Peyer's patch (tissue), 4 donors: ENCODE measurements around the gene NKTR. TPM values are rescaled to one million over a fixed set of nuclear protein-coding genes. Genes with fewer than 3 reads are reported as not detected.

Experiments used
- DNase-seq, 3 donors: peaks; one replicate each; pipeline ENCODE4 v3.0.0-alpha.2; 2017 to 2019
- H3K27ac ChIP-seq, 4 donors: fragments of 200-600 bp; sonication (generic); one replicate each; pipeline ENCODE4 v1.5.1; 2016 to 2019
- H3K27me3 ChIP-seq, 2 donors: fragments of 200-600 bp; sonication (generic); one replicate each; pipeline ENCODE4 v1.5.1; 2019
- H3K36me3 ChIP-seq, 3 donors: fragments of 200-600 bp; sonication (generic); one replicate each; pipeline ENCODE4 v1.5.1; 2016 to 2019
- H3K4me1 ChIP-seq, 4 donors: fragments of 200-600 bp; sonication (generic); one replicate each; pipeline ENCODE4 v1.5.1; 2016 to 2019
- H3K4me3 ChIP-seq, 4 donors: fragments of 200-600 bp; sonication (generic); 1 replicate in 3 of 4; 2 replicates in 1 of 4; pipeline ENCODE4 v1.5.1; 2016 to 2019; ENCODE audit warnings: mild to moderate bottlenecking in 1 of 4
- H3K9me3 ChIP-seq, 4 donors: fragments of 200-600 bp; sonication (generic); one replicate each; pipeline ENCODE4 v1.5.1; 2016 to 2019; ENCODE audit warnings: mild to moderate bottlenecking in 1 of 4
- POLR2A ChIP-seq, 2 donors: fragments of 450-650 bp; IDR thresholded peaks; one replicate each; pipeline ENCODE4 v1.5.1; 2017; ENCODE audit warnings: antibody characterized with exemption in 2 of 2, mild to moderate bottlenecking in 2 of 2, moderate library complexity in 2 of 2
- total RNA-seq, 4 donors: library from RNA; depleted of rRNA; stranded (reverse); fragments of >200 nt; gene quantifications; one replicate each; pipeline ENCODE4 v1.1.0, GENCODE V29; 2016
- TF ChIP-seq, protein P1 (sequence below), 6 experiments: fragments of 450-650 bp in 4 of 6; fragments of 200-600 bp in 2 of 6; sonication (generic) in 1 of 6; IDR thresholded peaks; one replicate each; pipeline ENCODE4 v1.5.1; 2017 to 2019; ENCODE audit warnings: antibody characterized with exemption in 6 of 6, mild to moderate bottlenecking in 3 of 6, moderate library complexity in 1 of 6

The NKTR gene
- total RNA-seq, 4 donors from 2014 or later: 118 to 386 (median 187) TPM

- no peak for DNase-seq
- H3K9me3 ChIP-seq: no peaks in the 10 kb centered on the region
- TF ChIP-seq, protein P1, sequence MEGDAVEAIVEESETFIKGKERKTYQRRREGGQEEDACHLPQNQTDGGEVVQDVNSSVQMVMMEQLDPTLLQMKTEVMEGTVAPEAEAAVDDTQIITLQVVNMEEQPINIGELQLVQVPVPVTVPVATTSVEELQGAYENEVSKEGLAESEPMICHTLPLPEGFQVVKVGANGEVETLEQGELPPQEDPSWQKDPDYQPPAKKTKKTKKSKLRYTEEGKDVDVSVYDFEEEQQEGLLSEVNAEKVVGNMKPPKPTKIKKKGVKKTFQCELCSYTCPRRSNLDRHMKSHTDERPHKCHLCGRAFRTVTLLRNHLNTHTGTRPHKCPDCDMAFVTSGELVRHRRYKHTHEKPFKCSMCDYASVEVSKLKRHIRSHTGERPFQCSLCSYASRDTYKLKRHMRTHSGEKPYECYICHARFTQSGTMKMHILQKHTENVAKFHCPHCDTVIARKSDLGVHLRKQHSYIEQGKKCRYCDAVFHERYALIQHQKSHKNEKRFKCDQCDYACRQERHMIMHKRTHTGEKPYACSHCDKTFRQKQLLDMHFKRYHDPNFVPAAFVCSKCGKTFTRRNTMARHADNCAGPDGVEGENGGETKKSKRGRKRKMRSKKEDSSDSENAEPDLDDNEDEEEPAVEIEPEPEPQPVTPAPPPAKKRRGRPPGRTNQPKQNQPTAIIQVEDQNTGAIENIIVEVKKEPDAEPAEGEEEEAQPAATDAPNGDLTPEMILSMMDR (IDR thresholded peaks at IDR 0.05): no peak
- TF ChIP-seq POLR2A (IDR thresholded peaks at IDR 0.05): no peak
- H3K4me3 ChIP-seq: no peak overlapping the region
- H3K27me3 ChIP-seq: no peaks in the 10 kb centered on the region
- H3K4me1 ChIP-seq: peaks cover 0 to 17% (median 4%) of the 10 kb centered on the region in 4 donors
- H3K27ac ChIP-seq: no peak overlapping the region
- no peaks in the 10 kb centered on the region for H3K36me3 ChIP-seq
Measured at GRCh38 chr3:42658771-42659390, 58.4 kb downstream of the NKTR start.

DNA sequence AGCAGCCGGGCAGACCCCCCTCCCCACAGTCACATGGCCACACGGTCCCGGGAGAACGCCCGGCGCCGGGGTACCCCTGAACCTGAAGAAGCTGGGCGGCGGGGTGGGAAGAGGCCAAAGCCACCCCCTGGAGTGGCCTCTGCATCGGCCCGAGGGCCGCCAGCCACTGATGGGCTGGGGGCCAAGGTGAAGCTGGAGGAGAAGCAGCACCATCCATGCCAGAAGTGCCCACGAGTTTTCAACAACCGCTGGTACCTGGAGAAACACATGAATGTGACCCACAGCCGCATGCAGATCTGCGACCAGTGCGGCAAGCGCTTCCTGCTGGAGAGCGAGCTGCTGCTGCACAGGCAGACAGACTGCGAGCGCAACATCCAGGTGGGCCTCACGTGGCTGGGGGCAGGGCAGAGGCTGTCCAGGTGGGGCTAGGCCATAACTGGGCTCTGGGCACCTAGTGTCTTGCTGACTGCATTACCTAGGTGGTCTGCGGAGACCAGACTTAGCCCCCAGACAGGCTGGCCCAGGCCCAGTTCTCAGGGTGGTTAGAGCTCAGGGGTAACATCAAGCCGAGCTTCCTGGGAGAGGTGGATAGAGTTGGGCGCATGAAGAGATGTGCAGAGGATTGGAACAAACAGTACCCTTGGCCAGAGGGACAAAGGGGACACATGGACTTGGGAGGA is 59.1 kb downstream of the NKTR start:
- no peak overlapping the region for H3K27ac ChIP-seq
- no peaks in the 10 kb centered on the region for H3K9me3 ChIP-seq
- H3K27me3 ChIP-seq: no peaks in the 10 kb centered on the region
- no peak overlapping the region for H3K4me3 ChIP-seq
- H3K4me1 ChIP-seq: peaks cover 0 to 16% (median 3%) of the 10 kb centered on the region in 4 donors
- TF ChIP-seq, protein P1 (IDR thresholded peaks at IDR 0.05): no peak
- no peak for TF ChIP-seq POLR2A (IDR thresholded peaks at IDR 0.05)
- H3K36me3 ChIP-seq: no peaks in the 10 kb centered on the region
- no peak for DNase-seq

DNA sequence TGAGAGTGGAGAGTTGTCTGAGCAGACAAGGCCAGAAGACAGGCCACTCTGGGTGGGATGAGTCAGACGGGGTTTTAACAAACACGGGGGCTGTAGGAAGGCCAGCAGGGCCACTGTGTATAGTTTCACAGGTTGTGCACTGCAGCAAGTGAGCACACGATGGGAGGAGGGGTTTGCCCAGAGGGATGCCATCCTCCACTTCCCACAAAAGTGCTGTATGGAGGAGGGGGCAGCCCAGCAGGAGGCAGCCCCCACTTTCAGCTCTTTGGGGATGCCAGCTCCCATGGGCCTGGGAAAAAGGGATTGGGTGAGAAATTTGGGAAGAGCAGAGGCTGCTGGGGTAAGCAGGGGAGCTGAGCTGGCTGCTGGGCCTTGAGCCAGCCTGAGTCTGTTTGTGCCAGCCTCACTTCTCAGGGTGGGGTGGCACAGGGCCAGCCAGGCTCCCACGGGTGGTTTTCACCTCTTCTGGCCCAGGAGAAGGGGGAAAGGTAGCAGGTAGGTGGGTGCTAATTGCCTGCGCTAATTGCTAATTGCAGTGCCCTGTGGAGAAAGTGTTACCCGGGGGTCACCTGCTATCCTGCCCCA is 59.7 kb downstream of the NKTR start:
- Histone ChIP-seq H3K27ac (no peak overlapping the region), H3K27me3 (no peaks in the 10 kb centered on the region), H3K4me1 (peaks cover 0 to 9% (median 0%) of the 10 kb centered on the region in 4 donors), H3K4me3 (no peak overlapping the region), H3K9me3 (no peaks in the 10 kb centered on the region), H3K36me3 (no peaks in the 10 kb centered on the region)
- no peak for TF ChIP-seq POLR2A (IDR thresholded peaks at IDR 0.05)
- TF ChIP-seq, protein P1 (IDR thresholded peaks at IDR 0.05): no peak
- DNase-seq: no peak

DNA sequence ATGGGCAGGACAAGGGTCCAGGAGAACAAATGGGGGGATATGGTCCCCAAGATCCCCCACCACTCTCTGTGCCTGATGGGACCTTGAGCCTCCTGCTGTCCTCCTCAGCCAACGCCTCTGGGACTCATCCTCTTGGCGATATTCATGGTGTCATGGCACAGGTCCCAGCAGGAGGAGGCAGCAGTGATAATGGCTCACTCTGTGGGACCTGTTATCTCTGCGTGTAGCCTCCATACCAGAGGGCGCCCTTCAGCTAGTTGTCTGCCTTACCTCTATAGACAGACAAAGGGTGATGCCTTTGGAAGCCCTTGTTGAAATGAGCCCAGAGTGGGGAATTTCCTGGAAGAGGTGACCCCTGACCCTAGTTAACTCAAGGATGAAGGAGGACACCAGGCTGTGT is 60.4 kb downstream of the NKTR start:
- no peaks in the 10 kb centered on the region for H3K36me3 ChIP-seq
- no peak overlapping the region for H3K4me3 ChIP-seq
- H3K27ac ChIP-seq: no peak overlapping the region
- TF ChIP-seq, protein P1 (IDR thresholded peaks at IDR 0.05): peak in 2 of 6 experiments; percentile 16 to 20
- no peak for TF ChIP-seq POLR2A (IDR thresholded peaks at IDR 0.05)
- H3K27me3 ChIP-seq: no peaks in the 10 kb centered on the region
- H3K4me1 ChIP-seq: peaks cover 0 to 2% (median 0%) of the 10 kb centered on the region in 4 donors
- no peak for DNase-seq
- no peaks in the 10 kb centered on the region for H3K9me3 ChIP-seq

GRCh38 chr3:42661593-42662022 is 61.1 kb downstream of the NKTR start:
- TF ChIP-seq, protein P1 (IDR thresholded peaks at IDR 0.05): no peak
- no peak for TF ChIP-seq POLR2A (IDR thresholded peaks at IDR 0.05)
- H3K27ac ChIP-seq: no peak overlapping the region
- no peak for DNase-seq
- H3K36me3 ChIP-seq: no peaks in the 10 kb centered on the region
- H3K9me3 ChIP-seq: no peaks in the 10 kb centered on the region
- no peak overlapping the region for H3K4me3 ChIP-seq
- no peaks in the 10 kb centered on the region for H3K27me3 ChIP-seq
- H3K4me1 ChIP-seq: no peaks in the 10 kb centered on the region
